WTC11 (cell line): ENCODE results near the gene HPN. TPM values are rescaled to one million over a fixed set of nuclear protein-coding genes. Genes with fewer than 3 reads are reported as not detected.
A peak's percentile ranks its signal among the peaks of the same experiment; 100 is the strongest.

Source experiments
- ATAC-seq: fragments of 200-7000 bp; cut with Tn5 transposase; 2 replicates; pipeline ENCODE4 v1.10.0; 2021; ENCODE audit warnings: mild to moderate bottlenecking, moderate library complexity
- CTCF ChIA-PET: fragments of 300-600 bp; sonication (Branson Sonifier 250); formaldehyde crosslinking; loops from one replicate; lab custom pipeline; 2021; ENCODE audit warnings: antibody characterized with exemption; lab: Charles Lee
- POLR2A ChIA-PET: fragments of 350-600 bp; sonication (Branson Sonifier 250); formaldehyde crosslinking; loops from one replicate; lab custom pipeline; 2021; ENCODE audit warnings: antibody characterized with exemption; lab: Charles Lee
- DNase-seq: peaks from one replicate; pipeline ENCODE4 v3.0.0; 2021; ENCODE audit warnings: low spot score
- H3K27ac Mint-ChIP-seq: 2 replicates; pipeline ENCODE4 v1.8.0; 2021; ENCODE audit warnings: mixed read lengths
- H3K27me3 Mint-ChIP-seq: 2 replicates; pipeline ENCODE4 v1.8.0; 2021; ENCODE audit warnings: low read depth, mild to moderate bottlenecking, moderate library complexity, mixed read lengths
- H3K36me3 Mint-ChIP-seq: 2 replicates; pipeline ENCODE4 v1.8.0; 2021; ENCODE audit warnings: mixed read lengths
- H3K4me1 Mint-ChIP-seq: 2 replicates; pipeline ENCODE4 v1.8.0; 2022; ENCODE audit warnings: mixed read lengths
- H3K4me3 Mint-ChIP-seq: 2 replicates; pipeline ENCODE4 v1.8.0; 2021; ENCODE audit warnings: mild to moderate bottlenecking, moderate library complexity, mixed read lengths
- H3K9me3 Mint-ChIP-seq: 2 replicates; pipeline ENCODE4 v1.8.0; 2021; ENCODE audit warnings: mixed read lengths
- ATF2 ChIP-seq: sonication (generic); formaldehyde crosslinking; IDR thresholded peaks from 2 replicates; pipeline ENCODE4 v1.8.1; 2022; ENCODE audit warnings: low read depth, missing genetic modification reagents, borderline replicate concordance
- E2F4 ChIP-seq: sonication (generic); formaldehyde crosslinking; IDR thresholded peaks from 2 replicates; pipeline ENCODE4 v1.8.1; 2022; ENCODE audit warnings: low read depth, mild to moderate bottlenecking, moderate library complexity, missing genetic modification reagents, borderline replicate concordance
- GABPB1 ChIP-seq: sonication (generic); formaldehyde crosslinking; IDR thresholded peaks from 2 replicates; pipeline ENCODE4 v1.8.1; 2023; ENCODE audit warnings: mild to moderate bottlenecking, missing genetic modification reagents
- IRF1 ChIP-seq: sonication (generic); formaldehyde crosslinking; IDR thresholded peaks from 2 replicates; pipeline ENCODE4 v1.8.0; 2023; ENCODE audit warnings: missing genetic modification reagents
- JUN ChIP-seq: sonication (generic); formaldehyde crosslinking; IDR thresholded peaks from 2 replicates; pipeline ENCODE4 v1.8.0; 2023; ENCODE audit warnings: mild to moderate bottlenecking, missing genetic modification reagents
- KAT7 ChIP-seq: sonication (generic); formaldehyde crosslinking; IDR thresholded peaks from 2 replicates; pipeline ENCODE4 v1.8.1; 2023; ENCODE audit warnings: missing genetic modification reagents, mild to moderate bottlenecking, borderline replicate concordance
- NFATC4 ChIP-seq: fragments of 250-450 bp; sonication (Bioruptor Pico); IDR thresholded peaks from 2 replicates; pipeline ENCODE4 v1.9.0; 2021; ENCODE audit warnings: mild to moderate bottlenecking
- NR1H2 ChIP-seq: sonication (generic); formaldehyde crosslinking; IDR thresholded peaks from 2 replicates; pipeline ENCODE4 v1.9.0; 2021; ENCODE audit warnings: mild to moderate bottlenecking, moderate library complexity, missing genetic modification reagents
- NR3C1 ChIP-seq: sonication (generic); formaldehyde crosslinking; conservative IDR thresholded peaks from 2 replicates; pipeline ENCODE4 v1.8.1; 2023; ENCODE audit warnings: low read depth, mild to moderate bottlenecking, missing genetic modification reagents
- PREB ChIP-seq: sonication (generic); formaldehyde crosslinking; IDR thresholded peaks from 2 replicates; pipeline ENCODE4 v1.8.1; 2022; ENCODE audit warnings: mild to moderate bottlenecking, missing genetic modification reagents, moderate library complexity, borderline replicate concordance
- SMAD4 ChIP-seq: sonication (generic); formaldehyde crosslinking; IDR thresholded peaks from 2 replicates; pipeline ENCODE4 v1.8.0; 2022; ENCODE audit warnings: mild to moderate bottlenecking, missing genetic modification reagents
- ZBTB43 ChIP-seq: sonication (generic); formaldehyde crosslinking; IDR thresholded peaks from 2 replicates; pipeline ENCODE4 v1.8.1; 2023; ENCODE audit warnings: mild to moderate bottlenecking, missing genetic modification reagents
- ZNF219 ChIP-seq: sonication (generic); formaldehyde crosslinking; IDR thresholded peaks from 2 replicates; pipeline ENCODE4 v1.8.0; 2023; ENCODE audit warnings: missing genetic modification reagents, mild to moderate bottlenecking, borderline replicate concordance
- ZNF281 ChIP-seq: sonication (generic); formaldehyde crosslinking; IDR thresholded peaks from 2 replicates; pipeline ENCODE4 v1.8.0; 2023; ENCODE audit warnings: mild to moderate bottlenecking, missing genetic modification reagents
- ZNF423 ChIP-seq: fragments of 250-450 bp; sonication (Bioruptor Pico); IDR thresholded peaks from 2 replicates; pipeline ENCODE4 v2.1.2; 2022; ENCODE audit warnings: mild to moderate bottlenecking, moderate library complexity
- ZNF425 ChIP-seq: fragments of 250-450 bp; sonication (Bioruptor Pico); conservative IDR thresholded peaks from 2 replicates; pipeline ENCODE4 v1.9.0; 2021; ENCODE audit warnings: mild to moderate bottlenecking
- total RNA-seq: library from RNA; stranded (reverse); gene quantifications from 3 replicates; pipeline ENCODE4 v1.2.3, GENCODE V29; 2021

HPN gene
- total RNA-seq, 1 experiment from 2014 or later, result 20.8 TPM

GRCh38 chr19:35077411-35078223 lies 36.1 kb downstream of the HPN start:
- no peak for TF ChIP-seq NFATC4 (CRISPR knock-in tag)
- no peak for TF ChIP-seq PREB (CRISPR knock-in tag)
- TF ChIP-seq ZNF423 (CRISPR knock-in tag), result no peak
- no peak for TF ChIP-seq KAT7 (CRISPR knock-in tag)
- TF ChIP-seq GABPB1 (CRISPR knock-in tag), result no peak
- TF ChIP-seq ATF2, result no peak
- TF ChIP-seq ZNF281 (CRISPR knock-in tag), result no peak
- TF ChIP-seq JUN (CRISPR knock-in tag), result no peak
- TF ChIP-seq ZBTB43 (CRISPR knock-in tag), result no peak
- TF ChIP-seq ZNF425, result no peak
- TF ChIP-seq IRF1 (CRISPR knock-in tag), result no peak
- no peak for TF ChIP-seq SMAD4 (CRISPR knock-in tag)
- Mint-ChIP-seq H3K36me3 (0 out of 2 replicates have a peak, but pooled peaks cover 2% of the 10 kb centered on the region), H3K9me3 (peaks cover 5% of the 10 kb centered on the region), H3K4me1 (peaks cover 3% of the 10 kb centered on the region; the same call in 1 of the 2 replicates), H3K27me3 (no peaks in the 10 kb centered on the region; the same call in 1 of the 2 replicates), H3K27ac (peak overlapping the region; percentile 3; the same call in 1 of the 2 replicates), H3K4me3 (no peak overlapping the region)
- DNase-seq (no peak), ATAC-seq (no peak)
- ChIA-PET CTCF (interaction anchor here (0.8 kb wide), 1 partner anchor 33 kb away, joined by 4 read pairs; no protein-coding TSS in a partner anchor), POLR2A (interaction anchor here (0.7 kb wide), 1 partner anchor 400 kb away, joined by 3 read pairs; the partner anchor contains the start of gene ZNF302)

GRCh38 chr19:35079826-35080225 lies 38.3 kb downstream of the HPN start:
- CTCF ChIA-PET, result interaction anchor here (0.6 to 2.4 kb wide), 5 partner anchors 10 to 36 kb away, joined by 3 to 11 read pairs (median 9); no protein-coding TSS in a partner anchor
- no peak for TF ChIP-seq NR1H2 (CRISPR knock-in tag)
- TF ChIP-seq SMAD4 (CRISPR knock-in tag), result no peak
- no peak for TF ChIP-seq E2F4 (CRISPR knock-in tag)
- TF ChIP-seq ZNF219 (CRISPR knock-in tag), result no peak
- no peak for TF ChIP-seq NR3C1 (CRISPR knock-in tag)
- Mint-ChIP-seq H3K27me3 (no peaks in the 10 kb centered on the region; the same call in 1 of the 2 replicates), H3K4me1 (peaks cover 12% of the 10 kb centered on the region), H3K27ac (no peak overlapping the region), H3K36me3 (0 out of 2 replicates have a peak, but pooled peaks cover 3% of the 10 kb centered on the region), H3K4me3 (no peak overlapping the region), H3K9me3 (peaks cover 7% of the 10 kb centered on the region)
- POLR2A ChIA-PET, result interaction anchor here (0.9 kb wide), 1 partner anchor 13 kb away, joined by 3 read pairs; no protein-coding TSS in a partner anchor
- ATAC-seq (no peak), DNase-seq (no peak)
